Activated T-cell treated with anti-CD3 and anti-CD28 coated beads, Interleukin-2, amount 50 U/mL, for 48 hours (primary cell): Measurements from ENCODE around the gene MAP3K5.

Experiments used
- DNase-seq, 2 experiments: peaks; one replicate each; pipeline ENCODE4 v3.0.0-alpha.2; 2020

The MAP3K5 gene

GRCh38 chr6:136508725-136509392 is 283.4 kb downstream of the MAP3K5 start:
- DNase-seq: no peak
